CD14-positive monocyte (primary cell): ENCODE measurements around the gene TRIM77. TPM values are rescaled to one million over a fixed set of nuclear protein-coding genes. Genes with fewer than 3 reads are reported as not detected.
"Not testable (repeated sequence)": the region's sequence is repeated elsewhere in the genome, so short reads cannot be mapped to it uniquely, and the experiment has no call there.

Experiments used
- DNase-seq, 3 donors: peaks; one replicate each; pipeline ENCODE4 v3.0.0-alpha.2; 2011 to 2022
- H2AFZ ChIP-seq: 2 replicates; pipeline ENCODE4 v1.6.0; 2012; ENCODE audit warnings: mild to moderate bottlenecking, low read depth, low read length, inconsistent platforms; ENCODE audit not compliant: insufficient read depth, poor library complexity, severe bottlenecking
- H3K27ac ChIP-seq, 2 donors: 1 replicate in 1 of 2; 2 replicates in 1 of 2; pipeline ENCODE4 v1.5.1; 2012 to 2013; ENCODE audit warnings: low read length in 2 of 2, control low read depth in 1 of 2, inconsistent platforms in 1 of 2, low read depth in 1 of 2, mild to moderate bottlenecking in 1 of 2
- H3K27me3 ChIP-seq, 2 donors: one replicate each; pipeline versions ENCODE4 v1.6.0 to v1.6.1; 2011 to 2013; ENCODE audit warnings: low read length in 2 of 2; ENCODE audit not compliant: control insufficient read depth in 2 of 2, insufficient read depth in 2 of 2
- H3K36me3 ChIP-seq, 2 donors: replicated peaks in 1 of 2; 1 replicate in 1 of 2; 2 replicates in 1 of 2; pipeline versions ENCODE4 v1.5.1 to v1.6.1; 2012 to 2013; ENCODE audit warnings: low read length in 2 of 2, control low read depth in 1 of 2, inconsistent platforms in 1 of 2, mild to moderate bottlenecking in 1 of 2; ENCODE audit not compliant: insufficient read depth in 2 of 2, control insufficient read depth in 1 of 2
- H3K4me1 ChIP-seq, 2 donors: 1 replicate in 1 of 2; 2 replicates in 1 of 2; pipeline versions ENCODE4 v1.5.1 to v1.6.1; 2012 to 2013; ENCODE audit warnings: low read length in 2 of 2, control low read depth in 1 of 2, inconsistent platforms in 1 of 2, mild to moderate bottlenecking in 1 of 2, moderate library complexity in 1 of 2; ENCODE audit not compliant: insufficient read depth in 2 of 2, control insufficient read depth in 1 of 2
- H3K4me2 ChIP-seq: replicated peaks from 2 replicates; pipeline ENCODE3; 2012; ENCODE audit warnings: low read length, moderate library complexity, mild to moderate bottlenecking; ENCODE audit not compliant: poor library complexity, severe bottlenecking; ENCODE audit errors: extremely low read depth
- H3K4me3 ChIP-seq, 3 experiments: fragments of 200-600 bp in 1 of 3; sonication (generic) in 1 of 3; replicated peaks in 1 of 3; 1 replicate in 2 of 3; 2 replicates in 1 of 3; pipeline ENCODE4 v1.5.1; 2011 to 2013; ENCODE audit warnings: low read length in 3 of 3, mild to moderate bottlenecking in 3 of 3, control low read depth in 2 of 3, low read depth in 2 of 3, inconsistent platforms in 1 of 3, moderate library complexity in 1 of 3
- H3K79me2 ChIP-seq: 2 replicates; pipeline ENCODE4 v1.6.0; 2012; ENCODE audit warnings: mild to moderate bottlenecking, control low read depth, inconsistent platforms, low read length, moderate library complexity; ENCODE audit not compliant: insufficient read depth
- H3K9ac ChIP-seq: 2 replicates; pipeline ENCODE4 v1.6.0; 2017; ENCODE audit warnings: low read length, mild to moderate bottlenecking; ENCODE audit not compliant: insufficient read depth, poor library complexity, severe bottlenecking
- H3K9me3 ChIP-seq, 2 donors: replicated peaks in 1 of 2; 1 replicate in 1 of 2; 2 replicates in 1 of 2; pipeline versions ENCODE4 v1.5.1 to v1.6.1; 2012 to 2013; ENCODE audit warnings: low read length in 2 of 2, control low read depth in 1 of 2; ENCODE audit not compliant: control insufficient read depth in 1 of 2, insufficient read depth in 1 of 2
- H4K20me1 ChIP-seq: 2 replicates; pipeline ENCODE4 v1.6.0; 2012; ENCODE audit warnings: mild to moderate bottlenecking, low read length, control low read depth, moderate library complexity; ENCODE audit not compliant: insufficient read depth
- H3K27ac Mint-ChIP-seq, 7 donors: one replicate each; pipeline ENCODE4 v1.8.0; 2020; ENCODE audit warnings: mild to moderate bottlenecking in 7 of 7, mixed read lengths in 7 of 7, moderate library complexity in 6 of 7, inconsistent platforms in 2 of 7
- H3K27me3 Mint-ChIP-seq, 3 donors: one replicate each; pipeline ENCODE4 v1.8.0; 2021 to 2022; ENCODE audit warnings: low read depth in 3 of 3, mild to moderate bottlenecking in 3 of 3, mixed read lengths in 3 of 3, moderate library complexity in 3 of 3, inconsistent platforms in 1 of 3
- H3K36me3 Mint-ChIP-seq, 2 donors: one replicate each; pipeline ENCODE4 v1.8.0; 2020; ENCODE audit warnings: mixed read lengths in 2 of 2, inconsistent platforms in 1 of 2, mild to moderate bottlenecking in 1 of 2
- H3K4me1 Mint-ChIP-seq: one replicate; pipeline ENCODE4 v1.8.0; 2020; ENCODE audit warnings: mild to moderate bottlenecking, mixed read lengths
- H3K4me3 Mint-ChIP-seq, 2 donors: one replicate each; pipeline ENCODE4 v1.8.0; 2020; ENCODE audit warnings: mild to moderate bottlenecking in 2 of 2, mixed read lengths in 2 of 2, moderate library complexity in 1 of 2
- H3K9me3 Mint-ChIP-seq, 7 donors: one replicate each; pipeline ENCODE4 v1.8.0; 2020 to 2022; ENCODE audit warnings: mixed read lengths in 7 of 7, mild to moderate bottlenecking in 6 of 7, moderate library complexity in 6 of 7, inconsistent platforms in 2 of 7
- WGBS: methylation state at CpG from one replicate; pipeline ENCODE4 v1.1.5; 2013; ENCODE audit warnings: missing lambda C conversion rate; ENCODE audit not compliant: insufficient coverage; 5-methylcytosine and 5-hydroxymethylcytosine counted together
- intact Hi-C, 2 donors: fragments of 100-400 bp; cut with micrococcal nuclease; formaldehyde crosslinking; loops; one replicate each; pipeline versions ENCODE4 v1.15.0 to v1.15.1; 2023
- polyA plus RNA-seq, 3 donors: library from polyadenylated mRNA; depleted of rRNA in 1 of 3; unstranded in 2 of 3; stranded (reverse) in 1 of 3; fragments of 300-500 nt in 2 of 3; fragments of >200 nt in 1 of 3; fragmentation: Illumina TruSeq in 2 of 3; gene quantifications; 1 replicate in 2 of 3; 2 replicates in 1 of 3; pipeline ENCODE4 v1.2.3, GENCODE V29; 2012 to 2021

The TRIM77 gene
- polyA plus RNA-seq, 3 donors = not detected

DNA sequence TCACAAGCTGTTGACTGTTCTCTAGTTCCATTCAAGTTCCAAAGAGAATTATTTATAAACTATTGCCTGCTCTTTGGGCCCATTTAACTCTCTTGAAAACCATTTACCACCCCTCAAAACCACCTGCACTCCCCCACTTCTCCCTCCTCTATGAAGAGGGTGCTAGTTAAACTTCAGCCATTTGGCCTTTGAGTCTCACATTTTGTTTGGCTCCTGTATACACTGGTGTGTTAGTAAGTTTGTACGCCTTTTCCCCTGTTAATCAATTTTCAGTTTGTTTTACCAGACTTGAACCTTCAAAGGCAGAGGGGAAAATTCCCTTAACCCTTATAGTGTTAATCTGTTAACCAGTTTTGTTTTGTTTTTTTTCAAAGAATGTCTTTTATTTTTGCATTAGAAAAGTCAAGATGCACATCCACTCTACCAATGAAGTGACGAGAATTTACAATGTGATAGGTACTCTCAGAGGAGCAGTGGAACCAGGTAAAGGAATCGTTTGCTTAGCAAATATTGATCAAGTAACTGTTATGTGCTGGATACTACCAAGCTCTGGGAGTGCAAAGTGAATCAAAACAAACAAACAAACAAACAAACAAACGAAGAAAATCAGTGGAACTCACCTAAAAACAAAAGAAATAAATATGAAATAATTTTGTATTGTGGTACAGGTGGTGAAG is 40.0 kb upstream of the TRIM77 start:
- DNase-seq, H4K20me1 ChIP-seq, H2AFZ ChIP-seq, H3K79me2 ChIP-seq, H3K36me3 Mint-ChIP-seq, H3K36me3 ChIP-seq, H3K27me3 ChIP-seq, H3K4me3 Mint-ChIP-seq, H3K9ac ChIP-seq, H3K4me3 ChIP-seq, H3K27ac Mint-ChIP-seq, H3K4me1 ChIP-seq, intact Hi-C loops, H3K9me3 ChIP-seq, H3K27ac ChIP-seq, H3K4me2 ChIP-seq, H3K27me3 Mint-ChIP-seq, H3K4me1 Mint-ChIP-seq, H3K9me3 Mint-ChIP-seq: not testable (repeated sequence)
- no CpG with 5 or more reads among the region's 4 CpGs for WGBS

DNA sequence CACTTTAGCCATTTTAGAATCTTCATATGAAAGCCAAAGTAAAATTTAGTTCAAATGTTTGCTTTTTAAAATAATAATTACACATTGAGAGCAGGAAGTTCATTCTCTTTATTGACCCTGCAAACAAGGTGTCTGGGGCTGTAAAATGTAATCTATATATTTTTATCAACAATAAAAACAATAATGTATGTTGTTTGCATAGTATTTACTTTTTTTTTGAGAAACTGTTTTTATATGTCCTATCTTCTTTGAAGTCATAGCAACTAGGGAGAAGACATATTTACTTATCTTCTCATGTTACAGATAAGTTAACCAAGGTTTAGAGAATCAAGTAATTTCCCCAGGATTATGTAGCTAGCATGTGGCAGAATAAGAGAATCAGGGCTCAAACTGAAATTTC is 37.6 kb upstream of the TRIM77 start:
- H3K9me3 Mint-ChIP-seq, DNase-seq, H3K27ac Mint-ChIP-seq, H2AFZ ChIP-seq, H3K79me2 ChIP-seq, H3K9ac ChIP-seq, H3K27me3 ChIP-seq, H3K4me3 ChIP-seq, H3K36me3 Mint-ChIP-seq, intact Hi-C loops, H3K27ac ChIP-seq, H3K4me1 Mint-ChIP-seq, H3K4me2 ChIP-seq, H3K4me1 ChIP-seq, H4K20me1 ChIP-seq, H3K9me3 ChIP-seq, H3K4me3 Mint-ChIP-seq, H3K27me3 Mint-ChIP-seq, H3K36me3 ChIP-seq: not testable (repeated sequence)

DNA sequence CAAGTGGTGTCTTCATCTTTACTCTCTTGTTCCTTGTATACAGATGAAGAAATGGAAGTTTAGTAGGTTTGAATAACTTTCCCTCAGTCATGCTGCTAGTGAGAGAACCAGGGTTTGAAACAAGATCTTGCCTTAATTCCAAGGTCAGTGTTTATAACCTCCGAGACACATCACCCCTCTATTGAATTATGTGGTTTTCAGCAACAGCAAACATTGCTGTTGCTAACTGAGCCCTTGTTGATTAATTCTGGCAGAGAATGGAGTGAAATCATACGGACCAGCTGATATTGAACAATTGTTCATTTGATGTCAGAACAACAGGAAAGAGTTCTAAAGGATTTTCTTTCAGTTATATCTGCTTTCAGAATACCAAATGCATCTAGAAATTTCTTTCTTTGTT is 36.7 kb upstream of the TRIM77 start:
- H4K20me1 ChIP-seq, H3K36me3 ChIP-seq, H3K36me3 Mint-ChIP-seq, H2AFZ ChIP-seq, H3K27me3 ChIP-seq, H3K9ac ChIP-seq, intact Hi-C loops, H3K79me2 ChIP-seq, H3K9me3 Mint-ChIP-seq, H3K4me3 ChIP-seq, DNase-seq, H3K27ac ChIP-seq, H3K4me1 ChIP-seq, H3K9me3 ChIP-seq, H3K4me3 Mint-ChIP-seq, H3K27ac Mint-ChIP-seq, H3K4me1 Mint-ChIP-seq, H3K27me3 Mint-ChIP-seq, H3K4me2 ChIP-seq: not testable (repeated sequence)
- WGBS = no CpG with 5 or more reads among the region's 2 CpGs

DNA sequence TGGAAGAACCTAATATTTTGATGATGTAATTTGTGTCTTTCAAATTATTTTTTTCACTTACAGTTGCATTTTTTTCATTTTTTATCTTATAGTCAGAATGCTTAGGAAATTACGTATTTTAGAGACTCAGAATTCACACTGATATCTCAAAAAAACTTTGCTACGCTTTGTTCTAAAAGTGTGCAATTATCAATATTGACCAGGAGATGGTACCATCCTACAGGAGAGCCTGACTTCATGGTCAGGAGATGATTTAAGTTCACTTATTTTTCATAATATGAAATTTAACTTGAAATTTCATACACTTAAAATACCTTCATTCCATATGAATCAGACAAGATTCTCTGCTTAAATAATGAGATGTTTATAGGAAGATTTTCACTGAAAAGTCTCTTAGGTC is 34.7 kb upstream of the TRIM77 start:
- H3K36me3 ChIP-seq, intact Hi-C loops, H3K27me3 Mint-ChIP-seq, H3K4me1 Mint-ChIP-seq, H3K9me3 ChIP-seq, H3K27ac ChIP-seq, H3K4me2 ChIP-seq, H2AFZ ChIP-seq, H3K27ac Mint-ChIP-seq, H3K4me1 ChIP-seq, H3K9ac ChIP-seq, H3K4me3 ChIP-seq, H4K20me1 ChIP-seq, H3K27me3 ChIP-seq, DNase-seq, H3K9me3 Mint-ChIP-seq, H3K36me3 Mint-ChIP-seq, H3K4me3 Mint-ChIP-seq, H3K79me2 ChIP-seq: not testable (repeated sequence)
- no CpG with 5 or more reads among the region's 2 CpGs for WGBS
